SU-DHL-6 (cell line): ENCODE measurements around the gene ARFGEF3.

Experiments used
- H2AFZ ChIP-seq: fragments of 200-600 bp; sonication (generic); 2 replicates; pipeline ENCODE4 v1.6.1; 2014; ENCODE audit warnings: low read depth, mild to moderate bottlenecking, moderate library complexity, mixed read lengths, antibody characterized with exemption, low read length; ENCODE audit not compliant: severe bottlenecking
- H3F3A ChIP-seq: fragments of 200-600 bp; shearing (Covaris generic); 2 replicates; pipeline ENCODE4 v1.6.0; 2016; ENCODE audit warnings: antibody characterized with exemption, mild to moderate bottlenecking; ENCODE audit not compliant: insufficient read depth
- H3K27ac ChIP-seq: fragments of 200-600 bp; sonication (generic); 2 replicates; pipeline ENCODE4 v1.5.1; 2016; ENCODE audit warnings: low read depth, mild to moderate bottlenecking, low read length, moderate library complexity, mixed read lengths
- H3K27me3 ChIP-seq: fragments of 200-600 bp; sonication (generic), shearing (Covaris generic); 2 replicates; pipeline ENCODE4 v1.6.0; 2014; ENCODE audit warnings: mild to moderate bottlenecking, low read length
- H3K36me3 ChIP-seq: fragments of 200-600 bp; sonication (generic); 2 replicates; pipeline ENCODE4 v1.6.1; 2014; ENCODE audit warnings: mild to moderate bottlenecking, low read length, mixed read lengths
- H3K4me2 ChIP-seq: fragments of 300-600, 200-600 bp; shearing (Covaris generic), sonication (generic); 2 replicates; pipeline ENCODE4 v1.6.0; 2014; ENCODE audit warnings: low read length, low read depth, mild to moderate bottlenecking; ENCODE audit not compliant: poor library complexity, severe bottlenecking
- H3K4me3 ChIP-seq: fragments of 200-600 bp; sonication (generic); 2 replicates; pipeline ENCODE4 v1.5.1; 2014; ENCODE audit warnings: antibody characterized with exemption, low read length, mild to moderate bottlenecking, mixed read lengths; ENCODE audit not compliant: insufficient read depth, poor library complexity, severe bottlenecking
- H3K79me2 ChIP-seq: fragments of 200-600 bp; sonication (generic); 2 replicates; pipeline ENCODE4 v1.6.1; 2014; ENCODE audit warnings: mild to moderate bottlenecking, low read length, moderate library complexity; ENCODE audit not compliant: insufficient read depth
- H3K9ac ChIP-seq: fragments of 200-600 bp; sonication (generic); 2 replicates; pipeline ENCODE4 v1.7.0; 2014; ENCODE audit warnings: mild to moderate bottlenecking, low read length
- H3K9me2 ChIP-seq: fragments of 200-600 bp; sonication (generic); replicated peaks from 2 replicates; pipeline ENCODE4 v1.6.1; 2014; ENCODE audit warnings: low read length; ENCODE audit not compliant: insufficient read depth
- H3K9me3 ChIP-seq: fragments of 200-600 bp; sonication (generic); 2 replicates; pipeline ENCODE4 v1.6.1; 2014; ENCODE audit warnings: low read length, mixed read lengths; ENCODE audit not compliant: insufficient read depth
- H4K20me1 ChIP-seq: fragments of 200-600 bp; sonication (generic); 2 replicates; pipeline ENCODE4 v1.6.1; 2014; ENCODE audit warnings: low read depth, mild to moderate bottlenecking, antibody characterized with exemption, low read length, moderate library complexity, mixed read lengths
- EZH2phosphoT487 ChIP-seq: fragments of 200-600 bp; sonication (generic), shearing (Covaris generic); conservative IDR thresholded peaks from 2 replicates; pipeline ENCODE4 v1.6.1; 2018; ENCODE audit warnings: mild to moderate bottlenecking, antibody characterized with exemption, low read length, moderate library complexity, mixed read lengths
- TF ChIP-seq, protein P1 (sequence below): fragments of 200-600 bp; sonication (generic); IDR thresholded peaks from one replicate; pipeline ENCODE4 v1.5.1; 2017; ENCODE audit warnings: antibody characterized with exemption, mild to moderate bottlenecking, low read length, moderate library complexity; ENCODE audit not compliant: insufficient read depth, poor library complexity, severe bottlenecking

The ARFGEF3 gene

DNA sequence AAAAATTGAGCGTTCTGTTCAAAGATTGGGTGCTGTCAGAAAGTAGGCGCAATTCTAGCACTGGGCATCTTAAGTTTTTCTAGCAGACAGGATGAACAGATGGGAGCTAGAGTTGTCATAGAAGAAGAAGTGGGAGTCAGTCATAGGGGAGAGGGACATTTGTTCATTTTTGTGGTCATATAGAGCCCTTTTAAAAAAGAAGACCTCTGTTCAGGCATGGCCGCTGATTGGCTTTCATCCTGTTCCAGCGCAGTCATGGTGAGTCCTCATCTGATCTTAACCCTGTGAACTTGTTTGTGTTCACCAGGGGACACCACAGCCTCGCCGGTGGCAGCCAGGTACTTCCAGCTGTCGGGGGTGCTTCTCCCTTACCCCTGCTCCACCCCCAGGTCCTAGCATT, 86.3 kb downstream of the ARFGEF3 start:
- no peaks in the 10 kb centered on the region for H3F3A ChIP-seq
- no peak overlapping the region for H3K4me2 ChIP-seq
- H3K27me3 ChIP-seq: no peaks in the 10 kb centered on the region
- no peak overlapping the region for H3K27ac ChIP-seq
- no peak for TF ChIP-seq EZH2phosphoT487
- TF ChIP-seq, protein P1, sequence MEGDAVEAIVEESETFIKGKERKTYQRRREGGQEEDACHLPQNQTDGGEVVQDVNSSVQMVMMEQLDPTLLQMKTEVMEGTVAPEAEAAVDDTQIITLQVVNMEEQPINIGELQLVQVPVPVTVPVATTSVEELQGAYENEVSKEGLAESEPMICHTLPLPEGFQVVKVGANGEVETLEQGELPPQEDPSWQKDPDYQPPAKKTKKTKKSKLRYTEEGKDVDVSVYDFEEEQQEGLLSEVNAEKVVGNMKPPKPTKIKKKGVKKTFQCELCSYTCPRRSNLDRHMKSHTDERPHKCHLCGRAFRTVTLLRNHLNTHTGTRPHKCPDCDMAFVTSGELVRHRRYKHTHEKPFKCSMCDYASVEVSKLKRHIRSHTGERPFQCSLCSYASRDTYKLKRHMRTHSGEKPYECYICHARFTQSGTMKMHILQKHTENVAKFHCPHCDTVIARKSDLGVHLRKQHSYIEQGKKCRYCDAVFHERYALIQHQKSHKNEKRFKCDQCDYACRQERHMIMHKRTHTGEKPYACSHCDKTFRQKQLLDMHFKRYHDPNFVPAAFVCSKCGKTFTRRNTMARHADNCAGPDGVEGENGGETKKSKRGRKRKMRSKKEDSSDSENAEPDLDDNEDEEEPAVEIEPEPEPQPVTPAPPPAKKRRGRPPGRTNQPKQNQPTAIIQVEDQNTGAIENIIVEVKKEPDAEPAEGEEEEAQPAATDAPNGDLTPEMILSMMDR: no peak
- no peaks in the 10 kb centered on the region for H3K79me2 ChIP-seq
- no peak overlapping the region for H2AFZ ChIP-seq
- H3K36me3 ChIP-seq: no peaks in the 10 kb centered on the region
- no peak overlapping the region for H3K4me3 ChIP-seq
- H3K9me2 ChIP-seq: no peaks in the 10 kb centered on the region
- H3K9ac ChIP-seq: no peak overlapping the region
- H3K9me3 ChIP-seq: no peaks in the 10 kb centered on the region
- no peaks in the 10 kb centered on the region for H4K20me1 ChIP-seq

GRCh38 chr6:138248878-138249277, 87.1 kb downstream of the ARFGEF3 start:
- H2AFZ ChIP-seq: no peak overlapping the region
- no peak overlapping the region for H3K4me2 ChIP-seq
- H3K9me2 ChIP-seq: no peaks in the 10 kb centered on the region
- no peaks in the 10 kb centered on the region for H4K20me1 ChIP-seq
- TF ChIP-seq EZH2phosphoT487: no peak
- TF ChIP-seq, protein P1: no peak
- no peak overlapping the region for H3K9ac ChIP-seq
- H3F3A ChIP-seq: no peaks in the 10 kb centered on the region
- no peak overlapping the region for H3K27ac ChIP-seq
- H3K9me3 ChIP-seq: no peaks in the 10 kb centered on the region
- H3K27me3 ChIP-seq: no peaks in the 10 kb centered on the region
- H3K36me3 ChIP-seq: no peaks in the 10 kb centered on the region
- H3K79me2 ChIP-seq: no peaks in the 10 kb centered on the region
- no peak overlapping the region for H3K4me3 ChIP-seq

- Histone ChIP-seq H3K27me3 (no peaks in the 10 kb centered on the region), H3K9ac (no peak overlapping the region), H3K9me3 (no peaks in the 10 kb centered on the region), H3K27ac (no peak overlapping the region), H3F3A (no peaks in the 10 kb centered on the region), H2AFZ (no peak overlapping the region), H3K79me2 (no peaks in the 10 kb centered on the region), H3K9me2 (no peaks in the 10 kb centered on the region), H3K4me2 (no peak overlapping the region), H3K36me3 (no peaks in the 10 kb centered on the region), H3K4me3 (no peak overlapping the region), H4K20me1 (no peaks in the 10 kb centered on the region)
- TF ChIP-seq EZH2phosphoT487: no peak
- TF ChIP-seq, protein P1: no peak
These were observed 88.3 kb downstream of the ARFGEF3 start for GRCh38 chr6:138250053-138250452.
